NCI-H526 treated with DMSO at 0.1 percent for 48 hours (cell line): ENCODE measurements around the gene GATD1.
A peak's percentile ranks its signal among the peaks of the same experiment; 100 is the strongest.
"Not testable (repeated sequence)": the region's sequence is repeated elsewhere in the genome, so short reads cannot be mapped to it uniquely, and the experiment has no call there.

Experiments
- DNase-seq: peaks from one replicate; lab custom pipeline; 2025; lab: John Stamatoyannopoulos, UW

The GATD1 gene

GRCh38 chr11:763073-763463 lies 14.2 kb downstream of the GATD1 start:
- no peak for DNase-seq

- no peak for DNase-seq
Observed at GRCh38 chr11:762421-763072, 14.7 kb downstream of the GATD1 start.

- DNase-seq, result no peak
Observed at GRCh38 chr11:761526-762108, 15.7 kb downstream of the GATD1 start.

GRCh38 chr11:760236-760635 lies 17.1 kb downstream of the GATD1 start:
- no peak for DNase-seq

GRCh38 chr11:749731-750130 lies 27.6 kb downstream of the GATD1 start:
- no peak for DNase-seq

- no peak for DNase-seq
Observed at GRCh38 chr11:748007-748359, 29.3 kb downstream of the GATD1 start.

- DNase-seq, result peak; percentile 94
Observed at GRCh38 chr11:747158-748006, 29.9 kb downstream of the GATD1 start, which contains the start of gene TALDO1. Gene TALDO1 (plus strand): TSS chr11:747464. CDS start chr11:747482, 18 bp downstream.

GRCh38 chr11:746289-747157 lies 30.8 kb downstream of the GATD1 start:
- DNase-seq, result peak; percentile 59

GRCh38 chr11:745428-745827 lies 31.9 kb downstream of the GATD1 start:
- no peak for DNase-seq

GRCh38 chr11:742571-743201 lies 34.6 kb downstream of the GATD1 start:
- DNase-seq, result no peak

GRCh38 chr11:742156-742546 lies 35.1 kb downstream of the GATD1 start:
- DNase-seq, result no peak

GRCh38 chr11:737899-738298 lies 39.4 kb downstream of the GATD1 start:
- DNase-seq, result not testable (repeated sequence)

- no peak for DNase-seq
Observed at GRCh38 chr11:737366-737765, 39.9 kb downstream of the GATD1 start.

GRCh38 chr11:734541-734940 lies 42.7 kb downstream of the GATD1 start:
- not testable (repeated sequence) for DNase-seq

- no peak for DNase-seq
Observed at GRCh38 chr11:733072-733471, 44.2 kb downstream of the GATD1 start.

GRCh38 chr11:729492-730074 lies 47.7 kb downstream of the GATD1 start:
- DNase-seq, result no peak

GRCh38 chr11:728901-729491 lies 48.3 kb downstream of the GATD1 start:
- no peak for DNase-seq

- DNase-seq, result peak; percentile 50
Observed at GRCh38 chr11:727859-728748, 49.2 kb downstream of the GATD1 start.

GRCh38 chr11:727281-727701 lies 50.0 kb downstream of the GATD1 start:
- no peak for DNase-seq
